ENCODE data around the gene F5.

GRCh38 chr1:169561692-169562091 lies 24.6 kb downstream of the F5 start:
- TF ChIP-seq CTCF (conservative IDR thresholded peaks at IDR 0.05; ENCODE audit: low read length) (no peak), EZH2phosphoT487 (IDR thresholded peaks at IDR 0.05; ENCODE audit: borderline replicate concordance, low read depth, low read length) (no peak)

All from OCI-LY7 (cell line).